ENCODE measurements around the gene EPHB1.

DNA sequence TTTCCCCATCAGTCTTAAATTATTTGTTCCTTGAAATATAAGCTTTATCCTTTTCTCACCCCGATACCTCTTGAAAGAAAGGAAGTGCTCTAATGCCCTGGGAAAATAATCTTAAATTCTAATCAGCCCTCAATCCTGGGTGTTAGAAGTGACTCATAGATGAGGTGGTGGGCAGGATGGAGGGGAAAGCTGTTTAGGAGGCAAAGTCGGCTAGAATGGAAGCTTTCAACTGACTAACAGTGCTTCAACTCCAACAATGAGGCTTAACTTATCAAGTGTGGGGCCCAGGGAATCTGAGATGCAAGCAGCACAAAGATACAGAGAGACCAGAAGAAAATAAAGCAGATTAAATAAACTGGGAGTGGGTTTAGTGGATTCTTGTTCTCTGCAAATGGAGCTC is 175.8 kb downstream of the EPHB1 start:
- no peak for TF ChIP-seq POLR2A (IDR thresholded peaks at IDR 0.05; ENCODE audit: low read depth, low read length)
- TF ChIP-seq POLR2AphosphoS5 (IDR thresholded peaks at IDR 0.05; ENCODE audit: low read depth, low read length) = no peak
- TF ChIP-seq TAF1 (IDR thresholded peaks at IDR 0.05; ENCODE audit: low read depth, low read length) = no peak

All from GM12891 (cell line).